Liver (tissue), 9 donors: ENCODE results near the gene EIF3K. TPM values are rescaled to one million over a fixed set of nuclear protein-coding genes. Genes with fewer than 3 reads are reported as not detected.

Source experiments
- DNase-seq: peaks from one replicate; pipeline ENCODE4 v3.0.0-alpha.2; 2017; ENCODE audit warnings: low spot score
- H3K27ac ChIP-seq, 2 donors: one replicate each; pipeline ENCODE4 v1.7.0; 2013; ENCODE audit warnings: inconsistent platforms in 2 of 2, low read length in 2 of 2, control low read depth in 1 of 2, low read depth in 1 of 2, mild to moderate bottlenecking in 1 of 2
- H3K27me3 ChIP-seq, 4 donors: one replicate each; pipeline versions ENCODE4 v1.6.1 to v1.7.0; 2013; ENCODE audit warnings: low read length in 3 of 4, inconsistent platforms in 1 of 4, mild to moderate bottlenecking in 1 of 4, moderate library complexity in 1 of 4; ENCODE audit not compliant: control insufficient read depth in 4 of 4, insufficient read depth in 4 of 4
- H3K36me3 ChIP-seq, 4 donors: one replicate each; pipeline versions ENCODE4 v1.6.1 to v1.7.0; 2013; ENCODE audit warnings: low read length in 3 of 4, mild to moderate bottlenecking in 3 of 4, low read depth in 1 of 4, moderate library complexity in 1 of 4; ENCODE audit not compliant: control insufficient read depth in 4 of 4, insufficient read depth in 3 of 4
- H3K4me1 ChIP-seq, 4 donors: one replicate each; pipeline versions ENCODE4 v1.6.1 to v1.7.0; 2013; ENCODE audit warnings: low read length in 3 of 4, mild to moderate bottlenecking in 3 of 4, moderate library complexity in 1 of 4; ENCODE audit not compliant: control insufficient read depth in 4 of 4, insufficient read depth in 4 of 4
- H3K4me3 ChIP-seq, 3 donors: one replicate each; pipeline versions ENCODE4 v1.6.1 to v1.7.0; 2013; ENCODE audit warnings: low read length in 3 of 3, control low read depth in 1 of 3, low read depth in 1 of 3, mild to moderate bottlenecking in 1 of 3
- H3K9ac ChIP-seq, 2 donors: one replicate each; pipeline ENCODE4 v1.7.0; 2013; ENCODE audit warnings: low read length in 2 of 2, mild to moderate bottlenecking in 2 of 2, moderate library complexity in 2 of 2, control low read depth in 1 of 2, low read depth in 1 of 2
- H3K9me3 ChIP-seq, 4 donors: one replicate each; pipeline versions ENCODE4 v1.6.1 to v1.7.0; 2013; ENCODE audit warnings: low read length in 3 of 4; ENCODE audit not compliant: control insufficient read depth in 4 of 4
- FOXA2 ChIP-seq: IDR thresholded peaks from 2 replicates; pipeline ENCODE4 v1.6.1; 2016; ENCODE audit warnings: antibody characterized with exemption
- HNF4A ChIP-seq, 2 donors: conservative IDR thresholded peaks; 2 replicates each; pipeline ENCODE4 v1.6.1; 2016; ENCODE audit warnings: antibody characterized with exemption in 2 of 2, mild to moderate bottlenecking in 2 of 2
- HNF4G ChIP-seq: IDR thresholded peaks from 2 replicates; pipeline ENCODE4 v1.6.1; 2016; ENCODE audit warnings: antibody characterized with exemption
- RAD21 ChIP-seq, 2 donors: IDR thresholded peaks; 2 replicates each; pipeline ENCODE4 v1.6.1; 2016; ENCODE audit warnings: antibody characterized with exemption in 2 of 2, mild to moderate bottlenecking in 2 of 2
- RXRA ChIP-seq, 2 donors: IDR thresholded peaks; 2 replicates each; pipeline ENCODE4 v1.6.1; 2017 to 2018; ENCODE audit warnings: antibody characterized with exemption in 2 of 2, mild to moderate bottlenecking in 1 of 2
- SP1 ChIP-seq: IDR thresholded peaks from 2 replicates; pipeline ENCODE4 v1.6.1; 2018; ENCODE audit warnings: antibody characterized with exemption, mild to moderate bottlenecking
- TAF1 ChIP-seq: conservative IDR thresholded peaks from 2 replicates; pipeline ENCODE4 v1.6.1; 2016; ENCODE audit warnings: antibody characterized with exemption, mild to moderate bottlenecking
- YY1 ChIP-seq: IDR thresholded peaks from 2 replicates; pipeline ENCODE4 v1.6.1; 2016; ENCODE audit warnings: antibody characterized with exemption, mild to moderate bottlenecking
- WGBS: extraction: QIAGEN DNeasy Blood & Tissue Kit; methylation state at CpG from one replicate; pipeline ENCODE4 v1.1.7; 2013; 5-methylcytosine and 5-hydroxymethylcytosine counted together
- polyA plus RNA-seq, 2 donors: library from polyadenylated mRNA; stranded (reverse) in 1 of 2; unstranded in 1 of 2; fragments of 200-250 nt in 1 of 2; fragments of >200 nt in 1 of 2; fragmentation: Nextera tagmentation in 1 of 2; extraction: Ambion mirVana in 1 of 2; gene quantifications; one replicate each; pipeline versions ENCODE4 v1.2.1 to v1.2.3, GENCODE V29; 2013 to 2015
- total RNA-seq, 2 donors: library from RNA; depleted of rRNA; stranded (reverse); fragments of >200 nt; gene quantifications; one replicate each; pipeline ENCODE4 v1.2.3, GENCODE V29; 2014
- TF ChIP-seq, protein P1 (sequence below): IDR thresholded peaks from 2 replicates; pipeline ENCODE4 v1.6.1; 2016; ENCODE audit warnings: antibody characterized with exemption
- TF ChIP-seq, protein P2 (sequence below): IDR thresholded peaks from 2 replicates; pipeline ENCODE4 v1.6.1; 2016; ENCODE audit warnings: antibody characterized with exemption, mild to moderate bottlenecking
- TF ChIP-seq, protein P3 (sequence below): IDR thresholded peaks from 2 replicates; pipeline ENCODE4 v1.6.1; 2016; ENCODE audit warnings: antibody characterized with exemption
- TF ChIP-seq, protein P4 (sequence below): fragments of 150-350 bp; IDR thresholded peaks from 2 replicates; pipeline ENCODE4 v1.5.1; 2017; ENCODE audit warnings: improper control_type of control experiment, low read depth, low read length; ENCODE audit not compliant: missing input control
- donor health status: healthy.
- donor health status: healthy.
- donor health status: healthy.
- donor health status: healthy.
- donor health status: healthy.

EIF3K gene
- total and polyA plus RNA-seq, 4 donors: 118 to 240 (median 151) TPM

DNA sequence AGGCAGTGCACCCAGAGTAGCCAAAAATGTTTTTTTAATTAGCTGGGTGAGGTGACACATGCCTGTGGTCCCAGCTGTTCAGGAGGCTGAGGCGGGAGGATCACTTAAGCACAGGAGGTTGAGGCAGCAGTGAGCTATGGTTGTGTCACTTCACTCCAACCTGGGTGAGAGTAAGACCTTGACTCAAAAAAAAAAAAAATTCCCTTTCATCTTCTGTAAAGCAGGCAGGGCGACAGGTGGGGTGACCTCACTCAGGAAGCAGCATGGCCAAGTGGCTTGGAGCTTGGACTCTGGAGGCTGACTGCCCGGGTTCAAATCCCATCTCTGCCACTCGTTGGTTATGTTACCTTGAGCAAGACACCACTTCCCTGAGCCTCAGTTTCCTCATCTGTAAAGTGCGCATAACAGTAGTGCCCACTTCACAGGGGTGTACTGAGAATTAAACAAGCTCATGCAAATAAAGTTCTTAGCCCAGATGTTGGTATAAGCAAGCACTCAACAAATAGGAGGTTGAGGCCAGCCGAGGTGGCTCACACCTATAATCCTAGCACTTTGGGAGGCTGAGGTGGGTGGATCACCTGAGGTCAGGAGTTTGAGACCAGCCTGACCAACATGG, 49.5 kb upstream of the EIF3K start:
- Histone ChIP-seq H3K4me3 (no peak overlapping the region), H3K27ac (no peak overlapping the region), H3K9ac (no peak overlapping the region), H3K9me3 (no peaks in the 10 kb centered on the region), H3K4me1 (peaks cover 0 to 4% (median 0%) of the 10 kb centered on the region in 4 donors), H3K27me3 (no peaks in the 10 kb centered on the region), H3K36me3 (no peaks in the 10 kb centered on the region)
- no peak for DNase-seq
- no peak for TF ChIP-seq HNF4A (conservative IDR thresholded peaks at IDR 0.05)
- no peak for TF ChIP-seq SP1
- no peak for TF ChIP-seq RAD21 (IDR thresholded peaks at IDR 0.05)
- no peak for TF ChIP-seq FOXA2
- TF ChIP-seq, protein P1, sequence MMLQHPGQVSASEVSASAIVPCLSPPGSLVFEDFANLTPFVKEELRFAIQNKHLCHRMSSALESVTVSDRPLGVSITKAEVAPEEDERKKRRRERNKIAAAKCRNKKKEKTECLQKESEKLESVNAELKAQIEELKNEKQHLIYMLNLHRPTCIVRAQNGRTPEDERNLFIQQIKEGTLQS: no peak
- TF ChIP-seq YY1: no peak
- TF ChIP-seq, protein P2, sequence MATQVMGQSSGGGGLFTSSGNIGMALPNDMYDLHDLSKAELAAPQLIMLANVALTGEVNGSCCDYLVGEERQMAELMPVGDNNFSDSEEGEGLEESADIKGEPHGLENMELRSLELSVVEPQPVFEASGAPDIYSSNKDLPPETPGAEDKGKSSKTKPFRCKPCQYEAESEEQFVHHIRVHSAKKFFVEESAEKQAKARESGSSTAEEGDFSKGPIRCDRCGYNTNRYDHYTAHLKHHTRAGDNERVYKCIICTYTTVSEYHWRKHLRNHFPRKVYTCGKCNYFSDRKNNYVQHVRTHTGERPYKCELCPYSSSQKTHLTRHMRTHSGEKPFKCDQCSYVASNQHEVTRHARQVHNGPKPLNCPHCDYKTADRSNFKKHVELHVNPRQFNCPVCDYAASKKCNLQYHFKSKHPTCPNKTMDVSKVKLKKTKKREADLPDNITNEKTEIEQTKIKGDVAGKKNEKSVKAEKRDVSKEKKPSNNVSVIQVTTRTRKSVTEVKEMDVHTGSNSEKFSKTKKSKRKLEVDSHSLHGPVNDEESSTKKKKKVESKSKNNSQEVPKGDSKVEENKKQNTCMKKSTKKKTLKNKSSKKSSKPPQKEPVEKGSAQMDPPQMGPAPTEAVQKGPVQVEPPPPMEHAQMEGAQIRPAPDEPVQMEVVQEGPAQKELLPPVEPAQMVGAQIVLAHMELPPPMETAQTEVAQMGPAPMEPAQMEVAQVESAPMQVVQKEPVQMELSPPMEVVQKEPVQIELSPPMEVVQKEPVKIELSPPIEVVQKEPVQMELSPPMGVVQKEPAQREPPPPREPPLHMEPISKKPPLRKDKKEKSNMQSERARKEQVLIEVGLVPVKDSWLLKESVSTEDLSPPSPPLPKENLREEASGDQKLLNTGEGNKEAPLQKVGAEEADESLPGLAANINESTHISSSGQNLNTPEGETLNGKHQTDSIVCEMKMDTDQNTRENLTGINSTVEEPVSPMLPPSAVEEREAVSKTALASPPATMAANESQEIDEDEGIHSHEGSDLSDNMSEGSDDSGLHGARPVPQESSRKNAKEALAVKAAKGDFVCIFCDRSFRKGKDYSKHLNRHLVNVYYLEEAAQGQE: no peak
- TF ChIP-seq, protein P3, sequence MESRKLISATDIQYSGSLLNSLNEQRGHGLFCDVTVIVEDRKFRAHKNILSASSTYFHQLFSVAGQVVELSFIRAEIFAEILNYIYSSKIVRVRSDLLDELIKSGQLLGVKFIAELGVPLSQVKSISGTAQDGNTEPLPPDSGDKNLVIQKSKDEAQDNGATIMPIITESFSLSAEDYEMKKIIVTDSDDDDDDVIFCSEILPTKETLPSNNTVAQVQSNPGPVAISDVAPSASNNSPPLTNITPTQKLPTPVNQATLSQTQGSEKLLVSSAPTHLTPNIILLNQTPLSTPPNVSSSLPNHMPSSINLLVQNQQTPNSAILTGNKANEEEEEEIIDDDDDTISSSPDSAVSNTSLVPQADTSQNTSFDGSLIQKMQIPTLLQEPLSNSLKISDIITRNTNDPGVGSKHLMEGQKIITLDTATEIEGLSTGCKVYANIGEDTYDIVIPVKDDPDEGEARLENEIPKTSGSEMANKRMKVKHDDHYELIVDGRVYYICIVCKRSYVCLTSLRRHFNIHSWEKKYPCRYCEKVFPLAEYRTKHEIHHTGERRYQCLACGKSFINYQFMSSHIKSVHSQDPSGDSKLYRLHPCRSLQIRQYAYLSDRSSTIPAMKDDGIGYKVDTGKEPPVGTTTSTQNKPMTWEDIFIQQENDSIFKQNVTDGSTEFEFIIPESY: no peak
- TF ChIP-seq TAF1: no peak
- TF ChIP-seq, protein P4, sequence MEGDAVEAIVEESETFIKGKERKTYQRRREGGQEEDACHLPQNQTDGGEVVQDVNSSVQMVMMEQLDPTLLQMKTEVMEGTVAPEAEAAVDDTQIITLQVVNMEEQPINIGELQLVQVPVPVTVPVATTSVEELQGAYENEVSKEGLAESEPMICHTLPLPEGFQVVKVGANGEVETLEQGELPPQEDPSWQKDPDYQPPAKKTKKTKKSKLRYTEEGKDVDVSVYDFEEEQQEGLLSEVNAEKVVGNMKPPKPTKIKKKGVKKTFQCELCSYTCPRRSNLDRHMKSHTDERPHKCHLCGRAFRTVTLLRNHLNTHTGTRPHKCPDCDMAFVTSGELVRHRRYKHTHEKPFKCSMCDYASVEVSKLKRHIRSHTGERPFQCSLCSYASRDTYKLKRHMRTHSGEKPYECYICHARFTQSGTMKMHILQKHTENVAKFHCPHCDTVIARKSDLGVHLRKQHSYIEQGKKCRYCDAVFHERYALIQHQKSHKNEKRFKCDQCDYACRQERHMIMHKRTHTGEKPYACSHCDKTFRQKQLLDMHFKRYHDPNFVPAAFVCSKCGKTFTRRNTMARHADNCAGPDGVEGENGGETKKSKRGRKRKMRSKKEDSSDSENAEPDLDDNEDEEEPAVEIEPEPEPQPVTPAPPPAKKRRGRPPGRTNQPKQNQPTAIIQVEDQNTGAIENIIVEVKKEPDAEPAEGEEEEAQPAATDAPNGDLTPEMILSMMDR: no peak
- TF ChIP-seq HNF4G: no peak
- TF ChIP-seq RXRA (IDR thresholded peaks at IDR 0.05): no peak
- 84% methylated on average over 6 of the region's 6 CpGs for WGBS

DNA sequence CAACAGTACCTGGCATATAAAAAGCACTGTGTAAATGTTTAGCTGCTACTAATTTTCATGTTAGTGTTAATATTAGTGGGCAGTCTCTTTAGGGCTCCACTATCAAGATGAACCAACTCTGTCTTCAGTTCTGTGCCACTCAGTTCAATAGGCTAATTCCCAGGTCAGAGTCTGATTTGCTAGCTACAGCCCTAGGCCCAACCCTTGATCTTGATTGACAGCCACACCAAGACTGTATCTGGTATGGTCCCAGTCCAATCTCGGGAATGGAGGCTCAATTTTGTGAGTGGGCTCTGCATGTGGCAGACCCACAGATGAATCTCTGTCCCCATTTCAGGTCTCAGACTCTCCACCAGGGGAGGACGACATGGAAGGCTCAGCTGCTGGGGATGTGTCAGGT, 47.3 kb upstream of the EIF3K start:
- WGBS: 87% methylated on average over 2 of the region's 2 CpGs
- Histone ChIP-seq H3K9ac (no peak overlapping the region), H3K4me3 (no peak overlapping the region), H3K27ac (no peak overlapping the region), H3K36me3 (no peaks in the 10 kb centered on the region), H3K27me3 (no peaks in the 10 kb centered on the region), H3K9me3 (no peaks in the 10 kb centered on the region), H3K4me1 (no peaks in the 10 kb centered on the region)
- no peak for DNase-seq
- TF ChIP-seq HNF4G: no peak
- no peak for TF ChIP-seq TAF1
- TF ChIP-seq YY1: no peak
- TF ChIP-seq, protein P4: no peak
- no peak for TF ChIP-seq HNF4A (conservative IDR thresholded peaks at IDR 0.05)
- no peak for TF ChIP-seq RXRA (IDR thresholded peaks at IDR 0.05)
